ENCODE data around the gene CDCA3. TPM values are rescaled to one million over a fixed set of nuclear protein-coding genes. Genes with fewer than 3 reads are reported as not detected.
A peak's percentile ranks its signal among the peaks of the same experiment; 100 is the strongest.

Gene CDCA3
- total and polyA plus RNA-seq, 2 of the 13 experiments (the other 11 are each of a cell fraction or from before 2014, with no cell fraction given), result 32.7 to 56.5 TPM

DNA sequence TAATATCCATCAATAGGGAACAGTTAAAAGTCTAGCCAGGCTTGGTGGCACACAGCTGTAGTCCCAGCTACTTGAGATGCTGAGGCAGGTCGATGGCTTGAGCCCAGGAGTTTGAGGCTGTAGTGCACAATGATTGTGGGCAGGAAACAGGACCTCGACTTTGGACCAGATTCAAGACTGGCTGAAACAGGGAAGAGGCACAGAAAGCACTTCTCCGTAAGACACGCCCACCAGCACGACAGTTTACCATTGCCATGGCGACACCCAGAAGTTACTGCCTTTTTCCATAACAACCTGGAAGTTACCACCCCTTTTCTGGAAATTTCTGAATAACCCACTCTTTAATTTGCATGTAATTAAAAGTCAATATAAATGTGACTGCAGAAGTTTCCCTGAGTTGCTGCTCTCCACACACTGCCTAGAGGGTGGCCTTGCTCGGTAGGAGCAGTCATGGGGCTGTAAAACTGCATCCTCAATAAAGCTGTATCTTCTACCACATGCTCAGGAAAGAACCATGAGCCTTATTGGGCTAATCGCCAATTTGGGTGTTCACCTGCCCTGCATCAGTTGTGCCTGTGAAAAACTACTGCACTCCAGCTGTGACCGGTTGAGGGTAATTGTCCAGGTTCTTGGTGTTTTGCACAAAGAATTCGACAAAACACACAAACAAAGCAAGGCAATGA lies 48.9 kb upstream of the CDCA3 start (continued):
- TF ChIP-seq ZNF770 (CRISPR knock-in tag; IDR thresholded peaks at IDR 0.05) (no peak), ZNF513 (CRISPR knock-in tag; conservative IDR thresholded peaks at IDR 0.05) (no peak), HNF4G (IDR thresholded peaks at IDR 0.05; ENCODE audit: borderline replicate concordance, low read depth, low read length) (peak; percentile 54; the same call in 1 of the 2 replicates), HNF4G (CRISPR knock-in tag; IDR thresholded peaks at IDR 0.05; ENCODE audit: borderline replicate concordance, low read depth) (no peak), ZNF367 (CRISPR knock-in tag; IDR thresholded peaks at IDR 0.05; ENCODE audit: borderline replicate concordance) (no peak), RELA (CRISPR knock-in tag; IDR thresholded peaks at IDR 0.05) (no peak), ZNF672 (CRISPR knock-in tag; IDR thresholded peaks at IDR 0.05) (no peak), ZNF598 (CRISPR knock-in tag; IDR thresholded peaks at IDR 0.05; ENCODE audit: borderline replicate concordance) (no peak), MTA1 (CRISPR knock-in tag; IDR thresholded peaks at IDR 0.05; ENCODE audit: borderline replicate concordance) (no peak), HCFC1 (IDR thresholded peaks at IDR 0.05; ENCODE audit: low read depth, low read length) (no peak), ZBTB3 (CRISPR knock-in tag; IDR thresholded peaks at IDR 0.05; ENCODE audit: borderline replicate concordance, low read depth) (no peak), TBX2 (CRISPR knock-in tag; IDR thresholded peaks at IDR 0.05; ENCODE audit: borderline replicate concordance) (no peak), ZNF350 (CRISPR knock-in tag; IDR thresholded peaks at IDR 0.05; ENCODE audit: borderline replicate concordance, low read depth) (no peak), SALL1 (CRISPR knock-in tag; IDR thresholded peaks at IDR 0.05) (0 out of 2 replicates have a peak, but pooled peaks have one; percentile 10), HNRNPL (IDR thresholded peaks at IDR 0.05; ENCODE audit: low read depth, low read length) (no peak), MTA3 (CRISPR knock-in tag; IDR thresholded peaks at IDR 0.05) (no peak), ZNF567 (CRISPR knock-in tag; IDR thresholded peaks at IDR 0.05; ENCODE audit: borderline replicate concordance) (no peak), SP1 (IDR thresholded peaks at IDR 0.05) (no peak), SP1 (CRISPR knock-in tag; IDR thresholded peaks at IDR 0.05) (peak; percentile 60; the same call in 1 of the 2 replicates), ZBTB44 (CRISPR knock-in tag; IDR thresholded peaks at IDR 0.05) (no peak), MED8 (CRISPR knock-in tag; IDR thresholded peaks at IDR 0.05; ENCODE audit: insufficient replicate concordance) (no peak), ARNT2 (CRISPR knock-in tag; IDR thresholded peaks at IDR 0.05; ENCODE audit: low read depth) (no peak)
- TF ChIP-seq, protein P1, sequence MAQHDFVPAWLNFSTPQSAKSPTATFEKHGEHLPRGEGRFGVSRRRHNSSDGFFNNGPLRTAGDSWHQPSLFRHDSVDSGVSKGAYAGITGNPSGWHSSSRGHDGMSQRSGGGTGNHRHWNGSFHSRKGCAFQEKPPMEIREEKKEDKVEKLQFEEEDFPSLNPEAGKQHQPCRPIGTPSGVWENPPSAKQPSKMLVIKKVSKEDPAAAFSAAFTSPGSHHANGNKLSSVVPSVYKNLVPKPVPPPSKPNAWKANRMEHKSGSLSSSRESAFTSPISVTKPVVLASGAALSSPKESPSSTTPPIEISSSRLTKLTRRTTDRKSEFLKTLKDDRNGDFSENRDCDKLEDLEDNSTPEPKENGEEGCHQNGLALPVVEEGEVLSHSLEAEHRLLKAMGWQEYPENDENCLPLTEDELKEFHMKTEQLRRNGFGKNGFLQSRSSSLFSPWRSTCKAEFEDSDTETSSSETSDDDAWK (CRISPR knock-in tag; IDR thresholded peaks at IDR 0.05), result no peak
- TF ChIP-seq, protein P2, sequence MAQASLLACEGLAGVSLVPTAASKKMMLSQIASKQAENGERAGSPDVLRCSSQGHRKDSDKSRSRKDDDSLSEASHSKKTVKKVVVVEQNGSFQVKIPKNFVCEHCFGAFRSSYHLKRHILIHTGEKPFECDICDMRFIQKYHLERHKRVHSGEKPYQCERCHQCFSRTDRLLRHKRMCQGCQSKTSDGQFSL (CRISPR knock-in tag; IDR thresholded peaks at IDR 0.05), result no peak

Data from HepG2 (cell line).